Stimulated activated CD4-positive, alpha-beta T cell treated with anti-CD3 and anti-CD28 coated beads, Interleukin-2, amount 100 ng/mL, for 4 hours (primary cell): ENCODE data around the gene HPS5.
"Not testable (repeated sequence)": the region's sequence is repeated elsewhere in the genome, so short reads cannot be mapped to it uniquely, and the experiment has no call there.

Source experiments
- DNase-seq: peaks from one replicate; pipeline ENCODE4 v3.0.0-alpha.2; 2020; ENCODE audit warnings: low read depth

Gene HPS5

DNA sequence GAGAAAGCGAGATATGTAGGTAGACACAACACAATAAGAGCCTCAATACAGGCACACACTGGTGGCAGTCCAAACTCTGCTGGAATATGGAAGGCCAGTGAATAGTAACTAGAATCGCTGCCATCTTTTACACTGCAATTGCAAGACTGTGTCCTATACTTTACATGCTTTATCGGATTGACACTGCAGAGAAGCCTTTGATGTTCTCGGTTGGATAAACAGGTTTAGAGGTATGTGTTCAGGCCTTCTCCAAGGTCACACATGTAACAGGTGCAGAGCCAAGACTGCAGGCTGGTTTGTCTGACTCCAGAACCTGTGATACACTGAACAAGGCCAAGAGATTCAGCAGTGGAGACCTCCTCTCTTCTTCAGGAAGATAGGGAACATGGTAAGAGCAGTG, 50.7 kb downstream of the HPS5 start:
- no peak for DNase-seq

DNA sequence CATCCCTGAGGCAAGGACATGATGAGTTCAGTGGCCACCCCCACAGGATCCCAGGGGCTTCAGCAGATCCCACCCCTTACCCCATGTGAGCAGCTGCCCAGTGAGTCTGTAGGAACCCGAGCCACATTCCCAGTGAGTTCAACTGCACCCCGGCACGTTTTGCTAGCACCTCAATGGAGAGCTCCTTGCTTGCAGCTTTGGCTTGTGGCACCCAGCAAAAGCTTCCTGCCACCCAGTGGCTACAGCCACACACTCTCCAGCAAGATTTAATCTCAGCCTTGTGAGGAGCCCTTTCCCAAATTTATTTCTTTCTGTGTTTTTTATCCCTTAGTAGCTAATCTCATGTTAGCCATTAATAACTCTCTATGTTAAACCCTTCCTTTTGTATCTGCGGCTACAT, 51.8 kb downstream of the HPS5 start:
- no peak for DNase-seq

DNA sequence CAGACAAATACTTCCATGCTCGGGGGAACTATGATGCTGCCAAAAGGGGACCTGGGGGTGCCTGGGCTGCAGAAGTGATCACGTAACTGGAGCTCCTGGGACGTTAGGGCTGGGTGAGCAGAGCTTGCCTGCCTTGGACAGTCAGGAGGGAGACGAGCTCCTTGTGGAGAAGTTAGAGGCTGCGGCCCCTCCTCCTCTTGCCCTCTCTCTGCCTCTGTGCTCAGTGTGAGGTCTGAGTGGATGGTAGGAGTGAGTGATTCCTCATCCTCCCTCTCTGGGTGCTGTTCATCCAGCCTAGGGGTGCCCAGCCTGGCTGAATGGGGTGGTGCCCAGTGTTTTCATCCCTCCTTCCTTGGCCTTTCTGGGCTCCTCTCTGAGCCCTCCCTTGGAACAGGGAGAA, 52.7 kb downstream of the HPS5 start:
- not testable (repeated sequence) for DNase-seq

DNA sequence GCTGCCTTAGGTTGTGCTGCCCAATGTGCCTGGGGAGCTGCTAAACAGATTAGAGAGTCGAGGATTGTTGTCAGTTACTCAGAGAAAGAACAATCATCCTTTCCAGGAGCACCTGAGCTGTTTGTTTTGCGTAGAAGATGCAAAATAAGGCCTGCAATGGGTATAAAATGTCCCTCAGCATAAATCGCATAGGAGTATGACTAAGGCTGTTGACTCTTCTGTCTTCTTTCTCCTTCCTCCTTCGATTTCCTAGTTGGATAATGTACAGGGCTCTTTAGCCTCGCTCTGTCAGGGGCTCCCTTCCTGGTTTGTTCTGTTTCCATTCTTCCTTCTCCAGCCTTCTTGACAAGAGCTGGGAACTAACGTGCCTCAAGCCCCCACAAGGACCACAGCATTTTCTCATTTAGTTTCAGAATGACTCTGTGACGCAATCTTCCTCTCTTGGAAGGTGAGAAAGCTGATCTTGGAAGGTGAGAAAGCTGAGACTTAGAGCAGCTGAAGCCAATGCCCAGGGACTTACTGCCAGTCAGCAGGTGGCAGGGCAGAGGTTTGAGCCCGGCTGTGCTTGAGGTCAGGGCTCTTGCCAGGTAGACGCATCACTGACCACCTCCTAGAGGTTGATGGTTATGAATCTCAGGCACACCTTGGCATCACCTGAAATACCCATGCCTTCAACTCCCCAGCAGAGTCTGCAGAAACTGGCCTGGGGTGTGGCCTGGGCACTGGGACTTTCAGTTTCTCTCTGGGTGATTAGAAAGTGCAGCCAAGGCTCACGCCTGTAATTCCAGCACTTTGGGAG, 54.4 kb downstream of the HPS5 start:
- not testable (repeated sequence) for DNase-seq

DNA sequence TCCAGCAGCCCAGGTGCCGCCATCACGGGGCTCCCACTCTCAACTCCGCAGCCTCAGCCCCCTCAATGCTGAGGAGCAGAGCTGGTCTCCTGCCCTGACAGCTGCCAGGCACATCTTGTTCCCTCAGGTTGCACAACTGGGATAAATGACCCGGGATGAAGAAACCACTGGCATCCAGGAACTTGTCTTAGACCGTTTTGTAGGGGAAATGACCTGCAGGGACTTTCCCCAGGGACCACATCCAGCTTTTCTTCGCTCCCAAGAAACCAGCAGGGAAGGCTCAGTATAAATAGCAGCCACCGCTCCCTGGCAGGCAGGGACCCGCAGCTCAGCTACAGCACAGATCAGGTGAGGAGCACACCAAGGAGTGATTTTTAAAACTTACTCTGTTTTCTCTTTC, 56.0 kb downstream of the HPS5 start, which contains the start of gene SAA1:
TSS of gene SAA1 (plus strand) at position 316 of the 400 bp plus-strand sequence. CDS start 624 bp downstream, outside the sequence.
- no peak for DNase-seq

DNA sequence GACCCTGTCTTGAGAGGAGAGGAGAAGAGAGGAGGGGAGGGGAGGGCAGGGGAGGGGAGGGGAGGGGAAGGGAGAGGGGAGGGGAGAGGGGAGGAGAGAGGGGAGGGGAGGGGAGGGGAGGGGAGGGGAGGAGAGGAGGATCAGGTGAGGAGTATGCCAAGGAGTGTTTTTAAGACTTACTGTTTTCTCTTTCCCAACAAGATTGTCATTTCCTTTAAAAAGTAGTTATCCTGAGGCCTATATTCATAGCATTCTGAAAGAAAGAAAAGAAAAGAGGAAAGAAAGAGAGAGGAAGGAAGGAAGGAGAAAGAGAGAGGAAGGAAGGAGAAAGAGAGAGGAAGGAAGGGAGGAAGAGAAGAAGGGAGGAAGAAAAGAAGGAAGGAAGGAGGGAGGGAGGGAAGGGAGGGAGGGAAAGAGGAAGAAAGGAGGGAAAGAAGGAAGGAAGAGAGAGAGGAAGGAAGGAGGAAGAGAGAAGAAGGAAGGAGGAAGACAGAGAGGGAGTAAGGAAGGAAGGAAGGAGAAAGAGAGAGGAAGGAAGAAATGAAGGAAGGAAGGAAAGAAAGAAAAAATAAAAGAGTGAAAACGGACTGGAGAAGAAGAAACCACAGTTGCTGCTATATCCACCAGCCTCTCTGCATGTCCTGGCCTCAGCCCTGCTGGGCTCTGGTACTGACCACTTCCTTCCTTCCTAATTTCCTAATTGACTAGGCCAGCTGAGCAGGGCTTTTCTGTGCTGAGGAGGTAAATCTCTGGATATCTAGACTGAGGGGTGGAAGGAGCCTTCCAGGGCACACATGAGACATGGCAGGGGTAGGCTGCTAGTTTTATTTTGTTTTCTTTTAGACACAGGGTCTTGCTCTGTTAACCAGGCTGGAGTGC, 57.0 kb downstream of the HPS5 start:
- DNase-seq = no peak

DNA sequence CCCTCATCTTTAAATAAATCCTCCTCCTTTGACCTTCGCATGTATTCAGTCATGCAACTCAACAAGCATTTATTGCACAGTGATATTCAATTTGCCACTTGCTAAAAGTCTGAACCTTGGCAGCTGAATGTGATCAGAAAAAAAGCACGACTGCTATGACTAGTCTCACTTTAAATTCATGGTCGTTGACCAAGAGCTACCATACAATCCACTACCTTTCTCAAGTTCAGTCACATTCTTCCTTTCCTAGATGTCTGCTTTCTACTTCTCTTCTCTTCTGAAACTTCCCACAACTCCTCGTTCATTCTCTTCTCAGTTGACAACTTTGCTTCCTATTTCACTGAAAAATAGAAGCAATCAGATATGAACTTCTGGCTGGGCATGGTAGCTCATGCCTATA, 57.9 kb downstream of the HPS5 start:
- DNase-seq = no peak

DNA sequence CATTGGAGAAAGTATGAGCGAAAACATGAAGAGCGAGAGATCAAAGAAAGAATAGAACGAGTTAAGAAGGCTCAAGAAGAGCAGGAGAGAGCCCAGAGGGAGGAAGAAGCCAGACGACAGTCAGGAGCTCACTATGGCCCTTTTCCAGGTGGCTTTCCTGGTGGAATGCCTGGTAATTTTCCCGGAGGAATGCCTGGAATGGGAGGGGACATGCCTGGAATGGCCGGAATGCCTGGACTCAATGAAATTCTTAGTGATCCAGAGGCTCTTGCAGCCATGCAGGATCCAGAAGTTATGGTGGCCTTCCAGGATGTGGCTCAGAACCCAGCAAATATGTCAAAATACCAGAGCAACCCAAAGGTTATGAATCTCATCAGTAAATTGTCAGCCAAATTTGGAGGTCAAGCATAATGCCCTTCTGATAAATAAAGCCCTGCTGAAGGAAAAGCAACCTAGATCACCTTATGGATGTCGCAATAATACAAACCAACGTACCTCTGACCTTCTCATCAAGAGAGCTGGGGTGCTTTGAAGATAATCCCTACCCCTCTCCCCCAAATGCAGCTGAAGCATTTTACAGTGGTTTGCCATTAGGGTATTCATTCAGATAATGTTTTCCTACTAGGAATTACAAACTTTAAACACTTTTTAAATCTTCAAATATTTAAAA, 59.1 kb downstream of the HPS5 start:
- not testable (repeated sequence) for DNase-seq

DNA sequence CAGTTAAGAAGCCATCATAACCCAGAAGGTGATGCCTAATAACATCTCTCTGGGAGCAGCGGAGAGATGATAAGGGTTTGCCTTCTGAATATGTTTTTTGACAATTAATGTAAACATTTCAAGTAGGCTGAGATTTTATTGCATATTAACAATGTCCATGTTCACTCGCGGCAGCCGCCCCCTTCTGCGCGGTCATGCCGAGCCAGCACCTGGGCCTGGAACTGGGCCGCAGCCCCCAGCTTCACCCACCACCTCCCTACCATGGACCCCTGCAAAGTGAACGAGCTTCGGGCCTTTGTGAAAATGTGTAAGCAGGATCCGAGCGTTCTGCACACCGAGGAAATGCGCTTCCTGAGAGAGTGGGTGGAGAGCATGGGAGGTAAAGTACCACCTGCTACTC, 60.2 kb downstream of the HPS5 start:
- DNase-seq = no peak

DNA sequence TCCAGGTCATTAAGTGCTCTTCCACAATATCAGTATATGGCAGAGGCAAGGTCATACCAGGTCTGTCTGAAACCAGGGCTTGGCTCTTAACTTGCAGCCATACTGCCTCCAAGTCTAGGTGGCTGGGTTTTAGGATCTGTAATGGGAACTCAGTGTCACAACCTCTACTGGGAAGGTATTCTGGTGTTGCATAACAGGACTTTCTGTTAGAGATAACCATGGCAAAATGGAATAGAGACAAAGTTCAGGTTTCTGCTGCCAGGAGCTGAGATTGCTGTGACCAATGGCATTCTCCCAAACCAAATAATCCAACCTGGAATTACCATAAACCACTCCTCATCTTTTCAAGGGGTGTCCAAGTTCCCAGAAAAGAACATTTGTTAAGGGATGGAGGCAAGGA, 62.7 kb downstream of the HPS5 start:
- no peak for DNase-seq

DNA sequence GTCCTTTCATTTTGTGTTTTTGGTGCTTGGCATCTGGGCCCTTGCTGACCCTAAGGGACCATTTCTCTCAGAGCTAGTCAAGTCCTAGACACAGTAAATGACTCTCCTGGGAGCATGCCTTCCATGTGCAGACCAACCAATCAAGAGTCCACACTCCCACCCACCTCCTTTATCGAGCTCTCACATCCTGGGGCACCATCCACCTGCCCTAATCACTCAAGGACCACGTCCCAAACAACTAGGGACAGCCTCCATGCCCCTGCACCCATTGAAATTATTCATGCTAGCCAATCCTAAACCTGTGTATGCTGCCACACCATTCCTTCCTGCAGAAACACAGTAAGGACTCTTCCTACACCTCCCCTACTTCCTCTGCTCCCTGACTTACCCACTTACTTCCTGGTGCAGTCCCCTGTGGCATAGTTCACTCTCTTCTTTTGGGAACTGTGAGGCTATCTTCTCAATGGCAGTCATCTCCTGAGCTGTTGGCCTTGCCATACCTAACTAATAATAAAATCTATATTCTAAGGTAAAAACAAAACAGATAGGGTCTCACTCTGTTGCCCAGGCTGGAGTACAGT, 67.1 kb downstream of the HPS5 start:
- DNase-seq = no peak

DNA sequence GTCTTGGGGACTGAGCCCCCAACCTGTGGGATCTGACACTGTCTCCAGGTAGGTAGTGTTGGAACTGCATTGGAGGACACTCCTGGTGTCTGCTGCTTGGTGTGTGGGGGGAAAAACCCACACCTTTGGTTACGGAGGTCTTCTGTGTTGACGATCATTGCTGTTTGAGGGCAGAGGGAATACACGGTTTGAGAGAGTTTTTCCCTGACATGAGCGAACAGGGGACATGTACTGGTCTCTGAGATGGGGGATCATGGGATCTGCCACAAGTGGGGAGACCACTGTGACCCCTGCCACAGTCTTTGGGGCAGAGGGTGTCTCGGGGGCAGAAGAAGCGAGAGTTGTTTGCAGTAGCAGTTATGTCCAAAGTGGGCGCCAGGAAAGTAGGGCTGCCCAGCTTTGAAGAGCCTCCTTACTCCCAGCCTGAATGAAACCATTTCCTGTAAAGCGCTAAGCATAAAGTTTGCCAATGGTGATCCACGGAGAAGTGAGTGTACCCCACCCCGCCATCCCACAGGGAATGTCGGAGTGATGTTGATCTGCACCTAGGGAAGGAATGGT, 68.1 kb downstream of the HPS5 start:
- DNase-seq = no peak

DNA sequence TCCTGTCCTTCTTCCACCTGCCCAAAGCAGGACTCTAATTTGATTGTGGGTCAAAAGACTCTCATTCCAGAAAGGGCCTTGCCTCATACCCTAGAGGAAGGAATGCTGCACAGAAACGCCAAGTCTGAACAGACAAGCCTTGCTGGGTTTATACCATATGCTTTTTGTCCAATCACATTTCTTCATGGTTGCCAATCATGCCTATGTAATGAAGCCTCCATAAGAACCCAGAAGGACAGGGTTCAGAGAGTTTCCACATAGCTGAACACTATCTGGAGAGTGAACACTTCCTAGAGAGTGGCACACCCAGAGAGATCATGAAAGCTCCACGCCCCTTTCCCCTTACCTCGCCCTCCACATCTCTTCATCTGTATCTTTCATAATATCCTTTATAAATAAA, 68.7 kb downstream of the HPS5 start:
- DNase-seq = no peak

DNA sequence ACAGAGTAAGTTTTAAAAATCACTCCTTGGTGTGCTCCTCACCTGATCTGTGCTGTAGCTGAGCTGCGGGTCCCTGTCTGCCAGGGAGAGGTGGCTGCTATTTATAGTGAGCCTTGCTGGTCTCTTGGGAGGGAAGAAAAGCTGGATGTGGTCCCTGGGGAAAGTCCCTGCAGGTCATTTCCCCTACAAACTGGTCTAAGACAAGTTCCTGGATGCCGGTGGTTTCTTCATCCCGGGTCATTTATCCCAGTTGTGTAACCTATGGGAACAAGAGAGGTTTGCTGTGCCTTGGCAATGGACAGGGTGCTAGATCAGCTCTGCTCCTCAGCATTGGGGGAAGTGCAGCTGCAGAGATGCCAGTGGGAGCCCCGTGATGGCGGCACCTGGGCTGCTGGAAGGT, 73.4 kb downstream of the HPS5 start, which contains the start of gene SAA2:
TSS of gene SAA2 (minus strand) at position 108 of the 400 bp plus-strand sequence. CDS start 657 bp downstream, outside the sequence.
- no peak for DNase-seq

DNA sequence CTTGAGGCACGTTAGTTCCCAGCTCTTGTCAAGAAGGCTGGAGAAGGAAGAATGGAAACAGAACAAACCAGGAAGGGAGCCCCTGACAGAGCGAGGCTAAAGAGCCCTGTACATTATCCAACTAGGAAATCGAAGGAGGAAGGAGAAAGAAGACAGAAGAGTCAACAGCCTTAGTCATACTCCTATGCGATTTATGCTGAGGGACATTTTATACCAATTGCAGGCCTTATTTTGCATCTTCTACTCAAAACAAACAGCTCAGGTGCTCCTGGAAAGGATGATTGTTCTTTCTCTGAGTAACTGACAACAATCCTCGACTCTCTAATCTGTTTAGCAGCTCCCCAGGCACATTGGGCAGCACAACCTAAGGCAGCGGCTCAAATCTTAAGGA, 74.8 kb downstream of the HPS5 start:
- DNase-seq = not testable (repeated sequence)

DNA sequence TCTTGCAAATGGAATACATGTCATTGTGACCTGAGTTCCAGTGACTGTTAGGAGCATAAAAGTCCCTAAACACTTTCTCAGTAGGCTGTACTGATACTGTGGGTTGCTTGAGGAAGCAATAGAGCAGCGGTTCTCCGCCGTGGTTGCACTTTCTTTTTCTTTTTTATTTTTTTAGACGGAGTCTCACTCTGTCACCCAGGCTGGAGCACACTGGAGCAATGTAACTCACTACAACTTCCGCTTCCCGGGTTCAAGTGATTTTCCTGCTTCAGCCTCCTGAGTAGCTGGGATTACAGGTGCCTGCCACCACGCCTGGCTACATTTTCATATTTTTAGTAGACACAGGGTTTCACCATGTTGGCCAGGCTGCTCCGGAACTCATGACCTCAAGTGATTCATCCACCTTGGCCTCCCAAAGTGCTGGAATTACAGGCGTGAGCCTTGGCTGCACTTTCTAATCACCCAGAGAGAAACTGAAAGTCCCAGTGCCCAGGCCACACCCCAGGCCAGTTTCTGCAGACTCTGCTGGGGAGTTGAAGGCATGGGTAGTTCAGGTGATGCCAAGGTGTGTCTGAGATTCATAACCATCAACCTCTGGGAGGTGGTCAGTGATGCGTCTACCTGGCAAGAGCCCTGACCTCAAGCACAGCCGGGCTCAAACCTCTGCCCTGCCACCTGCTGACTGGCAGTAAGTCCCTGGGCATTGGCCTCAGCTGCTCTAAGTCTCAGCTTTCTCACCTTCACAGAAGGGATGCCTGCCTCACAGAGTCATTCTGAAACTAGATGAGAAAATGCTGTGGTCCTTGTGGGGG, 75.4 kb downstream of the HPS5 start:
- DNase-seq = not testable (repeated sequence)

DNA sequence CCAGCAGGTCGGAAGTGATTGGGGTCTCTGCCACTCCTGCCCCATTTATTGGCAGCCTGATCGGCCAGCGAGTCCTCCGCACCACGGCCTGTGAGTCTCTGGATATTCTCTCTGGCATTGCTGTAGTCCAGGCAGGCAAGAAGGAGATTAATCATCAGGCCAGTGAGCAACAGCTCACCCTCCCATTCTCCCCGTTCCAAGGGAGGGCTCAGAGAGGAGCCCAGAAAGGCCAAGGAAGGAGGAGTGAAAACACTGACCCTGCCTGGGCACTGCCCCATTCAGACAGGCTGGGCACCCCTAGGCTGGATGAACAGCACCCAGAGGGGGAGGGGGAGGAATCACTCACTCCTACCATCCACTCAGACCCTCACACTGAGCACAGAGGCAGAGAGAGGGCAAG, 76.5 kb downstream of the HPS5 start:
- no peak for DNase-seq

DNA sequence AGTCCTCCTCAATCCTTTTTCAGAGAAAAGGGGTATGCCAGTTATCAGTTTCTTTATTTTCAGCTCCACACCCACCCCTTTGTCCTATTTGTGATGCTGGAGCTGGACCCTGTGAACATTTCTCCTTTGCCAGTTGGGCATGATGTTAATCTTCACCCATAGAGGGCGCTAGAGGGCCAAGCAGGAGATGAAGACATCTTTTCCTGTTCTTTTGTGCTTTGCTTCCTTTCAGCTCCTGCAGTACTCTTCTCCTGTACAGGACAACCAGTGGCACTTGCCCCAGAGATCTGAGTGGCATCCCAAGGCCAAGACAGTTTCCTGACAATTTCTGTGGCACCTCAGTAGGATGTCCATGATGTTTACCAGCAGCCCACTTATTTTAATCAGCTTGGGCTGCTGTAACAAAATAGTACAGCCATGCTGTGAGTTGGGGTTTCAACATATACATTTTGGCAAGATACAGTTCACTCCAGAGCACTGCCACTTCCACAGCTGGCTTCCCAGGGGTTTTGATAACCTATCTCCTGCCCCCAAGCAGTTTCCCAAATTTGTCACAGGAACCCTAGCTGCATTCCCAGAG, 78.1 kb downstream of the HPS5 start:
- DNase-seq = peak; percentile 22

DNA sequence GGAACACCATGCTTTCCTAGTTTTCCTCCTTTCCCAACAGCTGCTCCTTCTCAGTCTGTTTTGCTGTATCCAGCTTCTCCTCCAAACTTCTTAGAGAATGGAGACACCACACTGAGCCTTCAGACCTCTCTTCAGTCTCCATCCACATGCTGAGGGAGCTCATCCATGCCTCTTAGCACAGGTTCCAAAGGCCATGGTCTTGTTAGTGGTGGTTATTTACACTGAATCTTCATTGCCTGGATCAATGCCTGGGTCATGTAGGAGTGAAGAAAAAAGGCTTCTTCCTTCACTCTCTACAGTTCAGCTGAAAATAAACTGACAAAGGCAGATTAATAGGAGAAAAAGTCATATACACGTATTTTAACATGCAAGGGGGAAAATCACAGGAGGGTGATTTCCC, 82.3 kb downstream of the HPS5 start:
- DNase-seq = no peak

DNA sequence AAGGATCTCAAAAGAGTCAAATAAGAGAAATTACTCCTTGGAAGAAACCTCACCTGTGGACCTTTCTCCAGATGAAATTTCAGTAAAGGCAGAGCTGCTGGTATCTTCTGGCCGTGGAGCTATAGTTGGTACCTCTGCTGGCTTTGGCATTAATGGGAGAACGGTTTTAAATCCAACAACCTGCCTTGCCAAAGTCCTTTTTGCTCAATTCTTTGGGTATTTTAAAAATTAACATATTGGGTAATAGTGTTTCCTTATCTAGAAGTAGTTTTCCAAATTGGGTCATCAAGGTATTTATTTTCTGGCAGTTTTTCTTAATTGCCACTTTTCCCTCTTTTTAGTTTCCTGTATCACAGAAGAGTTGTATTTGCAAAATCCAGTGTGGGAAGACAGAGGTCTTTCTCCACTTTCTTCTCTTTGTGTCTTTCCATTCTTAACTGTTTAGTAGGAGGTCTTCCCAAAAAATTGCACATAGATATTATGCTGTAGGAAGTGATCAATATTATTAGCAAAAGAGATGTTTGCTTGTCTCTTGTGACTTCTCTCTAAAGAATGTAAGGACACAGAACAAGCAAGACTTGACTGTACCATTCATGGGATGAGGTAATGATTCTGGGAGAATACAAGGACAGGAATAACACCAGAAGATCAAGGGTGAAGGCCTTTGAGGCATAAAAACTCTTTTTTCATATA, 85.1 kb downstream of the HPS5 start, which contains the start of gene SAA4:
TSS of gene SAA4 (minus strand) at position 139 of the 693 bp plus-strand sequence. CDS start 876 bp downstream, outside the sequence.
- no peak for DNase-seq
